Measurements from ENCODE around the gene PCBD2. TPM values are rescaled to one million over a fixed set of nuclear protein-coding genes. Genes with fewer than 3 reads are reported as not detected.
"Not testable (repeated sequence)": the region's sequence is repeated elsewhere in the genome, so short reads cannot be mapped to it uniquely, and the experiment has no call there.

Gene PCBD2
- total RNA-seq, 1 experiment from 2014 or later = 7.0 TPM

DNA sequence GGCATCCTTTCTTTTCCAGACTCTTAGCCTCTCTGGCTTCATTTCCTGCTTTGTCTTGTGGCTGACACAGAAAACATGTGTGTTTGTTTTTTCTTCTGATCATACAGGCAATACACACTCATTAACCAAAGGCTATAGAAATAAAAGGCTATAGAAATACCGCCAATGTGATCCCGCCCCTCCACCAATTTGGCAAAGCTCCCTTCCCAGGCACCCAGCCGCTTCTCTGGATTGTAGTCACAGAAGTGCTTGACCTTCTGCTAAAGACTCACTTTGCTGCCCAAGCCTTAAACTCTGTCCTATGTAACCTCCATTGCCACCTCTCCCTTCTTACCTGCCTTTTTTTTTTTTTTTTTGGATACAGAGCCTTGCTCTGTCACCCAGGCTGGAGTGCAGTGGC is 25.5 kb upstream of the PCBD2 start:
- H3K9me3 ChIP-seq (ENCODE audit: low read length) = no peaks in the 10 kb centered on the region
- BruUV-seq (replicated peaks) = no TSS peak

DNA sequence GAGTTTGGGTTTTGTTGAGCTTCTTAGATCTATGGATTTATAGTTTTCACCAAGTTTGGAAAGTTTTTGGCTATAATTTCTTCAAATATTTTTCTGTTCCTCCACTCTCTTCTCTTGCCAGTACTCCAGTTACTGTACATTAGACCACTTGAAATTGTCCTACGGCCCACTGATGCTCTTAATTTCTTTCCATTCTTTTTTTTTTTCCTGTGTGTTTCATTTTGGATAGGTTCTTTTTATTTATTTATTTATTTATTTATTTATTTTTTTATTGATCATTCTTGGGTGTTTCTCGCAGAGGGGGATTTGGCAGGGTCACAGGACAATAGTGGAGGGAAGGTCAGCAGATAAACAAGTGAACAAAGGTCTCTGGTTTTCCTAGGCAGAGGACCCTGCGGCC is 24.0 kb upstream of the PCBD2 start:
- H3K9me3 ChIP-seq (ENCODE audit: low read length); H3K9me2 ChIP-seq (replicated peaks; ENCODE audit: low read length); CTCF ChIA-PET; H3K27me3 ChIP-seq (ENCODE audit: low read length); H3K4me1 ChIP-seq (ENCODE audit: insufficient read depth, low read length); DNase-seq; H3K4me2 ChIP-seq (ENCODE audit: low read length); H3F3A ChIP-seq (ENCODE audit: low read length, unreplicated experiment); BruUV-seq (replicated peaks); H4K20me1 ChIP-seq (ENCODE audit: low read length); H3K27ac ChIP-seq (ENCODE audit: low read length); H3K36me3 ChIP-seq (ENCODE audit: low read depth, low read length); H2AFZ ChIP-seq (ENCODE audit: low read length); ATAC-seq; H3K4me3 ChIP-seq (ENCODE audit: low read length); intact Hi-C loops (cut with micrococcal nuclease); H3K9ac ChIP-seq (ENCODE audit: low read length): not testable (repeated sequence)
- POLR2A ChIA-PET (ENCODE audit: unreplicated experiment) = interaction anchor here (0.7 kb wide), 1 partner anchor 36 kb away, joined by 6 read pairs; no protein-coding TSS in a partner anchor
- peaks cover 15% of the 10 kb centered on the region for H3K79me2 ChIP-seq (ENCODE audit: low read length)

More for the DNA sequence above, 25.5 kb upstream of the PCBD2 start:
- no peaks in the 10 kb centered on the region for H3K27me3 ChIP-seq (ENCODE audit: low read length)
- H3K36me3 ChIP-seq (ENCODE audit: low read depth, low read length) = no peaks in the 10 kb centered on the region
- H3K4me1 ChIP-seq (ENCODE audit: insufficient read depth, low read length) = no peaks in the 10 kb centered on the region
- no peaks in the 10 kb centered on the region for H3F3A ChIP-seq (ENCODE audit: low read length, unreplicated experiment)
- peaks cover 17% of the 10 kb centered on the region for H3K79me2 ChIP-seq (ENCODE audit: low read length)
- ChIA-PET POLR2A (ENCODE audit: unreplicated experiment) (no interaction called here), CTCF (no interaction called here)
- no peak overlapping the region for H3K9ac ChIP-seq (ENCODE audit: low read length)
- no peak overlapping the region for H3K27ac ChIP-seq (ENCODE audit: low read length)
- TF ChIP-seq EZH2 (IDR thresholded peaks at IDR 0.05; ENCODE audit: low read length, unreplicated experiment) (no peak), EZH2phosphoT487 (IDR thresholded peaks at IDR 0.05; ENCODE audit: borderline replicate concordance, low read length) (no peak)
- TF ChIP-seq, protein P1, sequence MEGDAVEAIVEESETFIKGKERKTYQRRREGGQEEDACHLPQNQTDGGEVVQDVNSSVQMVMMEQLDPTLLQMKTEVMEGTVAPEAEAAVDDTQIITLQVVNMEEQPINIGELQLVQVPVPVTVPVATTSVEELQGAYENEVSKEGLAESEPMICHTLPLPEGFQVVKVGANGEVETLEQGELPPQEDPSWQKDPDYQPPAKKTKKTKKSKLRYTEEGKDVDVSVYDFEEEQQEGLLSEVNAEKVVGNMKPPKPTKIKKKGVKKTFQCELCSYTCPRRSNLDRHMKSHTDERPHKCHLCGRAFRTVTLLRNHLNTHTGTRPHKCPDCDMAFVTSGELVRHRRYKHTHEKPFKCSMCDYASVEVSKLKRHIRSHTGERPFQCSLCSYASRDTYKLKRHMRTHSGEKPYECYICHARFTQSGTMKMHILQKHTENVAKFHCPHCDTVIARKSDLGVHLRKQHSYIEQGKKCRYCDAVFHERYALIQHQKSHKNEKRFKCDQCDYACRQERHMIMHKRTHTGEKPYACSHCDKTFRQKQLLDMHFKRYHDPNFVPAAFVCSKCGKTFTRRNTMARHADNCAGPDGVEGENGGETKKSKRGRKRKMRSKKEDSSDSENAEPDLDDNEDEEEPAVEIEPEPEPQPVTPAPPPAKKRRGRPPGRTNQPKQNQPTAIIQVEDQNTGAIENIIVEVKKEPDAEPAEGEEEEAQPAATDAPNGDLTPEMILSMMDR (conservative IDR thresholded peaks at IDR 0.05; ENCODE audit: low read depth, low read length) = no peak
- no peak overlapping the region for H2AFZ ChIP-seq (ENCODE audit: low read length)
- ATAC-seq (no peak), DNase-seq (no peak)
- no peak overlapping the region for H3K4me2 ChIP-seq (ENCODE audit: low read length)
- H3K9me2 ChIP-seq (replicated peaks; ENCODE audit: low read length) = no peaks in the 10 kb centered on the region
- no peaks in the 10 kb centered on the region for H4K20me1 ChIP-seq (ENCODE audit: low read length)
- no peak overlapping the region for H3K4me3 ChIP-seq (ENCODE audit: low read length)
- intact Hi-C loops (cut with micrococcal nuclease) = no loop called here

DNA sequence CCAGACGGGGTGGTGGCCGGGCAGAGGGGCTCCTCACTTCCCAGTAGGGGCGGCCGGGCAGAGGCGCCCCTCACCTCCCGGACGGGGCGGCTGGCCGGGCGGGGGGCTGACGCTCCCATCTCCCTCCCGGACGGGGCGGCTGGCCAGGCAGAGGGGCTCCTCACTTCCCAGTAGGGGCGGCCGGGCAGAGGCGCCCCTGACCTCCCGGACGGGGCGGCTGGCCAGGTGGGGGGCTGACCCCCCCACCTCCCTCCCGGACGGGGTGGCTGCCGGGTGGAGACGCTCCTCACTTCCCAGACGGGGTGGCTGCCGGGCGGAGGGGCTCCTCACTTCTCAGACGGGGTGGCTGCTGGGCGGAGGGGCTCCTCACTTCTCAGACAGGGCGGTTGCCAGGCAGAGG is 23.2 kb upstream of the PCBD2 start:
- BruUV-seq (replicated peaks) = not testable (repeated sequence)

DNA sequence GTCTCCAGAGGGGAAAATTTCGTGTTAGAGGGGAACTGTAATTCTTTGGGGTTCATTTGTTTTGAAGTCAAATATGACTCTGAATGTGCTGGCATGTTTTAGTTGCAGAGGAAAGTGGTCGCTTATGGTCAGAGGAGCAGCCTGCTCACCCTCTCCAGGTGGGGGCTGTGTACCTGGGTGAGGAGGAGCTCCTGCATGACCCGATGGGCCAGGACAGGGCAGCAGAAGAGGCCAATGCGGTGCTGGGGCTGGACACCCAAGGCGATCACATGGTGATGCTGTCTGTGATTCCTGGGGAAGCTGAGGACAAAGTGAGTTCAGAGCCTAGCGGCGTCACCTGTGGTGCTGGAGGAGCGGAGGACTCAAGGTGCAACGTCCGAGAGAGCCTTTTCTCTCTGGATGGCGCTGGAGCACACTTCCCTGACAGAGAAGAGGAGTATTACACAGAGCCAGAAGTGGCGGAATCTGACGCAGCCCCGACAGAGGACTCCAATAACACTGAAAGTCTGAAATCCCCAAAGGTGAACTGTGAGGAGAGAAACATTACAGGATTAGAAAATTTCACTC is 17.3 kb upstream of the PCBD2 start:
- POLR2A ChIA-PET (ENCODE audit: unreplicated experiment) = no interaction called here
- Histone ChIP-seq H3K4me1 (ENCODE audit: insufficient read depth, low read length) (no peaks in the 10 kb centered on the region), H3K27me3 (ENCODE audit: low read length) (no peaks in the 10 kb centered on the region), H3K9me3 (ENCODE audit: low read length) (no peaks in the 10 kb centered on the region), H3F3A (ENCODE audit: low read length, unreplicated experiment) (no peaks in the 10 kb centered on the region), H3K4me2 (ENCODE audit: low read length) (no peak overlapping the region), H3K79me2 (ENCODE audit: low read length) (no peaks in the 10 kb centered on the region), H3K27ac (ENCODE audit: low read length) (no peak overlapping the region), H2AFZ (ENCODE audit: low read length) (no peak overlapping the region), H4K20me1 (ENCODE audit: low read length) (no peaks in the 10 kb centered on the region), H3K9ac (ENCODE audit: low read length) (no peak overlapping the region), H3K4me3 (ENCODE audit: low read length) (no peak overlapping the region), H3K9me2 (replicated peaks; ENCODE audit: low read length) (no peaks in the 10 kb centered on the region), H3K36me3 (ENCODE audit: low read depth, low read length) (no peaks in the 10 kb centered on the region)
- ATAC-seq (no peak), DNase-seq (no peak)
- BruUV-seq (replicated peaks) = no TSS peak
- TF ChIP-seq, protein P1 (conservative IDR thresholded peaks at IDR 0.05; ENCODE audit: low read depth, low read length) = no peak
- TF ChIP-seq EZH2 (IDR thresholded peaks at IDR 0.05; ENCODE audit: low read length, unreplicated experiment) (no peak), EZH2phosphoT487 (IDR thresholded peaks at IDR 0.05; ENCODE audit: borderline replicate concordance, low read length) (no peak)
- CTCF ChIA-PET = no interaction called here
- intact Hi-C loops (cut with micrococcal nuclease) = no loop called here

More for the DNA sequence above, 23.2 kb upstream of the PCBD2 start:
- H3K4me3 ChIP-seq (ENCODE audit: low read length); H3K4me2 ChIP-seq (ENCODE audit: low read length); H3K79me2 ChIP-seq (ENCODE audit: low read length); intact Hi-C loops (cut with micrococcal nuclease); H3K9me3 ChIP-seq (ENCODE audit: low read length); CTCF ChIA-PET; H3K9me2 ChIP-seq (replicated peaks; ENCODE audit: low read length); H3K9ac ChIP-seq (ENCODE audit: low read length); H3K4me1 ChIP-seq (ENCODE audit: insufficient read depth, low read length); H2AFZ ChIP-seq (ENCODE audit: low read length); H3K36me3 ChIP-seq (ENCODE audit: low read depth, low read length); ATAC-seq; H3K27me3 ChIP-seq (ENCODE audit: low read length); H3F3A ChIP-seq (ENCODE audit: low read length, unreplicated experiment); DNase-seq; H3K27ac ChIP-seq (ENCODE audit: low read length); H4K20me1 ChIP-seq (ENCODE audit: low read length); POLR2A ChIA-PET (ENCODE audit: unreplicated experiment): not testable (repeated sequence)
